NCI-H1930 (cell line): ENCODE results near the gene ARFGEF2.
"Not testable (repeated sequence)": the region's sequence is repeated elsewhere in the genome, so short reads cannot be mapped to it uniquely, and the experiment has no call there.

Experiments
- DNase-seq, 2 experiments: peaks; one replicate each; lab custom pipeline; 2025; lab: John Stamatoyannopoulos, UW

The ARFGEF2 gene

GRCh38 chr20:48952656-48953055 is 31.1 kb downstream of the ARFGEF2 start:
- DNase-seq = no peak

GRCh38 chr20:48953653-48954052 is 32.1 kb downstream of the ARFGEF2 start:
- no peak for DNase-seq

- DNase-seq = no peak
These were observed 34.5 kb downstream of the ARFGEF2 start for GRCh38 chr20:48956052-48956451.

DNA sequence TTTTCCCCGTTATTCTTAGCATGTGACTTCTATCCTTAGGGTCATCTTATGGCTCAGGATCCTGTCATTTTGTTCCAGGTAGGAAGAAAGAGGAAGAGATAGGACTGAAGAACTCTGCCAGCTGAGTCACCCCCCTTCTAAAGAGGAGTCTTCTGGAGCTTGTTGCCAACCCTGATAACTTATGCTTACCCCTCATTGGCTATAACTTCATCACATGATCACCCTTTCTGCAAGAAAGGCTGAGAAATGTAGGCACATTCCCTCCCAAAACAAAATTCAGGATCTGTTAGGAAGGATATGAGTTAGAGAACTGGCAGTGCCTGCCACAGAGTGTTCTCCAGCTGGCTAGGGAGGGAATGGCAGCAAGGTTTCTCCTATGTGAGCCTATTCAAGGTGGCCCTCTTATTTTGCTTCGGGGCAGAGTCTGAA is 35.6 kb downstream of the ARFGEF2 start:
- no peak for DNase-seq

GRCh38 chr20:48957533-48957932 is 36.0 kb downstream of the ARFGEF2 start:
- DNase-seq = no peak

DNA sequence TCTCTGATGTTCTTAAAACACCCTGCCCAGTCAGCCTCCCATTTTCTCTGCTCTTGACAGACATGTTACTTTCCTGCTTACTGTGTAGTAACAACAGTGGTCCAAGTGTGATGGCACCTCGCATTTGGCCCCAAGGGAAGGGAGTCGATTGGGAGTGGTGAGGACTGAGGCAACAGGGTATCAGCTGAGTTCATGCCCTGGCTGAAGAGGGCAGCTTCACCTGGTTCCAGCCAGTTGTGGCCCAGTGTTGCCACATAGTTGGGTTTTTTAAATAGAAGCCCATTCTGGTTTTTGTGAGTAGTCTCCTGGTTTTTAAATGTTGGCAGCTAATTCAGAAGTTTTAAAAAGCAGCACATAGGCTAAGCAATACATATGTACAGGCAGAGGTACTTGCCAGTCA is 37.2 kb downstream of the ARFGEF2 start:
- DNase-seq = no peak

GRCh38 chr20:48959899-48960550 is 38.5 kb downstream of the ARFGEF2 start:
- DNase-seq = no peak

GRCh38 chr20:48962421-48962820 is 40.9 kb downstream of the ARFGEF2 start:
- DNase-seq = no peak

DNA sequence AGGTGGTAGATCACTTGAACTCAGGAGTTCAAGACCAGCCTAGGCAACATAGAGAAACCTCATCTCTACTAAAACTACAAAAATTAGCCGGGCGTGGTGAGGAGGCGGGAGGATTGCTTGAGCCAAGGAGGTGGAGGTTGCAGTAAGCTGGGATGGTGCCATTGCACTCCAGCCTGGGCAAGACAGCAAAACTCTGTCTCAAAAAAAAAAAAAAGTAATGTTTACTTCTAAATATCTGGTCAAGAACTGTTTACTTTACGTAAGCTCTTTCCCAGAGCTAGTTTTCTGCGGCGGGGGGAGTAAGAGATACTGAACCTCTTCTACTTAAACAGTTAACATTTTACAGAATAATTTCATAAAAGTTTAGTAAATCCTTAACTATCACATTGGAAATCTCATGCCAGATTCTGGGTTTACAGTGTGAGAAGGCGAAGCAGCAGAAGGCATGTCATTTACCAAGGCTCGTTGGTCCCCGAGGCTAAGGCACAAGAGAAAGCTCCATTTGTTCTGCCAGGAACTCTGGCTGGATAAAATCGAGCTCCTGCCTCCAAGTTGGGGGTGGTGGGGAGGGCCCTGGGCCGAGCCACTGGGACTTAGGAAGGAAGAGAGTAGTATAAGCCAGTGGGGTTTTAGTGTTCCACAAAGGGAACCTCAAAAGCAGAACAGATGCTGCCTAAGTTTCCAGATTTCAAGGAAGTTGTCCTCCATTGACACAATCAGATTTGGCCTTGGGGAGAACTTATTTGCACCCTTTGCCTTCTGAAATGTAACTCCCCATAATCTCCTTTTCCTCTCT is 41.7 kb downstream of the ARFGEF2 start:
- no peak for DNase-seq

DNA sequence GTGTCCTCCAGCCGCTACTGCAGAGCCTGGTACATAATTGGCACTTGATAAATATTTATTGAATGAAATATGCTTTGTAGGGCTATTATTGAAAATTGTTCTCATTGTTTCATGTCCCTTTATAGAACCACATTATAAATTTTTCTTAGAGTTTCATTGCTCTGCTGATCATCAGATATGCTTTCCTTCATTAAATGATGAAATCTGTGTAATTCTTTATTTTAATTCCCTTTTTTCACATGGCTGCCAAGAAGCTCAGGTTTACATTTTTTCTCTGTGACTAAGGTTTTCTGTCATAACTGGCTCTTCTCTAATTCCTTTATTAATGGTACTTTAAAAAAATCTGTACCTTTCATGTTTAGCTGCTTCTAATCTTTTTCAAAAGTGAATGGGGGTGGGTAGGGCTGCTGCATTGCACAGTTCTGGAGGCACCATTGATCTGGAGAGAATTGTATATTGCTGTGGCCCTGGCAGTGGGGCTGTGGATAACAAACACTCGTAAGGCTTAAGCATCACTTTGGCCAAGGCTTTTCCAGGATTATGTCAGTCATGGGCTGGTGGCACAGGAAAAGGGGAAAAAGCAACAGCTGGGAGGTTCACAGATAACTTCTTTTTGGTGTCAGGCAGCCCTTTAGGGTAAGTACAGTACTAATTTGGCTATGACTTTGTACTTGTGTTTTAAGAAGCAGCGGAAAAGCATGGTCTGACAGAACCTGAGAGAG is 43.8 kb downstream of the ARFGEF2 start:
- DNase-seq = no peak

GRCh38 chr20:48970681-48971365 is 49.3 kb downstream of the ARFGEF2 start:
- DNase-seq = no peak

GRCh38 chr20:48971956-48972355 is 50.4 kb downstream of the ARFGEF2 start:
- no peak for DNase-seq

DNA sequence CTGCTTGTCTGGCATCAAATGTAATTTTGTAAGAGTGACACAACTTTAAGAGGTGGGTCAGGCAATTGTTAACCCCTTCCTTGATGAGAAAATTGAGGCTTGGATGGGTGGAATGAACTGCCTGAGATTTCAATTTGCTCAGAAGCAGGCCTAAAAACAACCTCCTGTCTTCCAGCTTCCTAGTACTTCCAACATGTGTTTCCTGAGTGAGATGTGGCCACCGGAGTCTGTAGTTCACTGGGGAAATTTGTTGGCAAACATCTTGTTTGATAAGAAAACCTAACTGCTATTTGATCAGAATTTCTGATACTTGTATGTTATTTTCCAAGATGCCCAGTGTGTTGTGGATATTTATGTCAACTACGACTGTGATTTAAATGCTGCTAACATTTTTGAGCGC is 51.3 kb downstream of the ARFGEF2 start:
- no peak for DNase-seq

DNA sequence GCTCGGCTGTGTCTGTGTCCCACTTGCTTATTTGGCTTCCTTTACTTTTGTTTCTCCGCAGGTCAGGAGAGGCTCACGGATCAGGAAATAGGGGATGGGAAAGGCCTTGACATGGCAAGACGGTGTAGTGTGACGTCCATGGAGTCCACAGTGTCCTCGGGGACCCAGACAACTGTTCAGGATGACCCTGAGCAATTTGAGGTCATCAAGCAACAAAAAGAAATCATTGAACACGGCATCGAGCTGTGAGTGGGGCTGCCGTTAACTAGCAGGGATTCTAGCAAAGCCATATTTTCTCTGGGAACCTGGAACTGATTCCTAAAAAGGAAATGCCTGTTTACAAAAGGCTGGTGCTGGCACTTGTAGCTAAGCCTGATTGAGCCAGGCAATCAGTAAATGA is 54.4 kb downstream of the ARFGEF2 start:
- no peak for DNase-seq

- DNase-seq = not testable (repeated sequence)
These were observed 58.5 kb downstream of the ARFGEF2 start for GRCh38 chr20:48979980-48980379.

GRCh38 chr20:48983423-48984400 is 62.2 kb downstream of the ARFGEF2 start:
- no peak for DNase-seq

DNA sequence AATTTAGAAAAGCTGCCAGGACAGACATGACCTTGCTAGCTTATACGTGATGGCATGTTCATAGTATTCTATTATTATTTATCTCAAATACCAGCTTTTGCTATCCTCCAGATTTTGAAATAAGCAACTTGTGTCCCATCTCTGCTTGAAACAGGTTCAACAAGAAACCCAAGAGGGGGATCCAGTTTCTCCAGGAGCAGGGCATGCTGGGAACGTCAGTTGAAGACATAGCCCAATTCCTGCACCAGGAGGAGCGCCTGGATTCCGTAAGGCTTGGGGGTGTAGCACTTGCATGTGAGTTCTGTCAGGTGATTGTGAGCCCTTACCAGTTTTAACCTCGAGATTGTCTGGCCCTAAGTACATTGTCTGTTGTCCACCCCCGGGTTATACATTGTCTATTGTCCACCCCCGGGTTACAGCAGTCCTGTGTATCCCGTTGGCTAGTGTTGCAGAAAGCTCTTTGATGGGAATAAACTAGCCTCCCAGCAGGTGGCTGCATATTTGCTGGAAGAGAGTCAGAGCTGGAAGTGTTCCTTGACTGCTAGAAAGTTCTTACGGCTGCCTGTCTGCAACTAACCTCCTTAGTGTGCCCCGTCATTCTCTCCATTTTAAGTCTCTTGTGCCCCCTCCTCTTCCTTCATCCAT is 63.2 kb downstream of the ARFGEF2 start:
- no peak for DNase-seq

- DNase-seq = no peak
These were observed 65.4 kb downstream of the ARFGEF2 start for GRCh38 chr20:48986899-48987298.

DNA sequence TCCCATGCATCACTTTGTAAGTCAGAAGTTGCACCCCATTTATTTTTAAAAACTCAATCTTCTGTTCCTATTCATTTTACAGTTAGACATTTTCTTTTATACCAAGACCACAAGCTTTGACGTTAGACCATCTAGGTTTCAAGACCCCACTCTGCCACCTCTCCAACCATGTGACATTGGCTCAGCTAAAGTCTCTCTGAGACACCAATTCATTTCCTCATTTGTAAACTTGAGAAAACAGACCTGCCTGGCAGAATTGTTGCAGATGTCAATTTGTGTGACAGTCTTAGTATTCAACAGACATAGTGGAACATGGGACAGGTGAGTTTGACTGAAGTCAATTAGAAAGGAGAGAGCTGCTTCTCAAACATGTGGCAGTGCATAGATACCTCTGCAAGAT is 69.0 kb downstream of the ARFGEF2 start:
- no peak for DNase-seq

DNA sequence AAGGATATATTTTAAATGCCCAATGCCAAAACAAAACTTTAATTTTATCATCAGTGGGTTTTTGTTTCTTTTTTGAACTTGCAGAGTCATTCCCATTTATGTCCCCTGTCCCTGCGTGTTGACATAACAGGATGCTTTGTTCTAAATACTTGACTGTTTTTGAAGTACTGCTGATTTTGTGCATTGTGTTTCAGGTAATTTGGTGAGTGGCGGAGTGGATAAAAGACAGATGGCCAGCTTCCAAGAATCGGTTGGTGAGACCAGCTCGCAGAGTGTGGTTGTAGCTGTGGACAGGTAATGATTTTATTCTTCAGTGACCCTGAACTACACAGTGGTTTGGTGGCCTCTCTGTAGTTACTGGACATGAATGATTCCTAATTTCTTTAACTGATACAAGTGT is 74.1 kb downstream of the ARFGEF2 start:
- peak; percentile 69 to 85 for DNase-seq
